ENCODE results near the gene IGSF9. TPM values are rescaled to one million over a fixed set of nuclear protein-coding genes. Genes with fewer than 3 reads are reported as not detected.

The IGSF9 gene
- polyA plus RNA-seq, 1 donor from 2014 or later, result 11.8 TPM

DNA sequence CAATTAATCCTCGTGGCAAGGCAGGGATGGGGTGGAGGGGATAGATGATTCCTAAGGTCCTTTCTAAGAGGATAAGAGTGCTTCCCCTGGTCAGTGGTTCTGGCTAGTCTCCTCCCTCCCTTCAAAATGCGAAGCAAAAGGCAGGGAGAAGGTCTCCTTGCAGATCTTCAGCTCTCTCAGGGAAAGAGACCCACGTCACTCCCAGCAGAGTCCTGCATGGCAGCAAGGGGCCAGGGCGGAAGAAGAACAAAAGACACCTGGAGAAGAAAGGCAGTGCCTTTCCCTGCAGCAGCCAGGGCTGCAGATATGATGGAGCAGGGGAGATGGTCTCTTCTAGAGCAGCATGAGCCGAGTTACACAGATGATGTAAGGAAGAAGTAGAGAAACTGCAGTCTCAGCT is 38.3 kb upstream of the IGSF9 start:
- no peak overlapping the region for H3K4me3 ChIP-seq (ENCODE audit: low read length)
- H3F3A ChIP-seq (ENCODE audit: insufficient read depth, low read length, poor library complexity, severe bottlenecking), result no peaks in the 10 kb centered on the region
- H3K27me3 ChIP-seq (ENCODE audit: insufficient read depth, low read depth, low read length), result no peaks in the 10 kb centered on the region
- H3K4me2 ChIP-seq (ENCODE audit: low read length), result no peak overlapping the region
- H3K9me3 ChIP-seq (ENCODE audit: low read length), result no peaks in the 10 kb centered on the region
- no peak overlapping the region for H2AFZ ChIP-seq (ENCODE audit: low read depth, low read length)
- no peaks in the 10 kb centered on the region for H3K9me2 ChIP-seq (ENCODE audit: insufficient read depth, low read length)
- no peak overlapping the region for H3K27ac ChIP-seq (ENCODE audit: low read length)
- no peaks in the 10 kb centered on the region for H4K20me1 ChIP-seq (ENCODE audit: insufficient read depth)
- H3K36me3 ChIP-seq (ENCODE audit: insufficient read depth, low read length), result no peaks in the 10 kb centered on the region
- TF ChIP-seq POLR2AphosphoS5 (IDR thresholded peaks at IDR 0.05), result no peak
- TF ChIP-seq, protein P1, sequence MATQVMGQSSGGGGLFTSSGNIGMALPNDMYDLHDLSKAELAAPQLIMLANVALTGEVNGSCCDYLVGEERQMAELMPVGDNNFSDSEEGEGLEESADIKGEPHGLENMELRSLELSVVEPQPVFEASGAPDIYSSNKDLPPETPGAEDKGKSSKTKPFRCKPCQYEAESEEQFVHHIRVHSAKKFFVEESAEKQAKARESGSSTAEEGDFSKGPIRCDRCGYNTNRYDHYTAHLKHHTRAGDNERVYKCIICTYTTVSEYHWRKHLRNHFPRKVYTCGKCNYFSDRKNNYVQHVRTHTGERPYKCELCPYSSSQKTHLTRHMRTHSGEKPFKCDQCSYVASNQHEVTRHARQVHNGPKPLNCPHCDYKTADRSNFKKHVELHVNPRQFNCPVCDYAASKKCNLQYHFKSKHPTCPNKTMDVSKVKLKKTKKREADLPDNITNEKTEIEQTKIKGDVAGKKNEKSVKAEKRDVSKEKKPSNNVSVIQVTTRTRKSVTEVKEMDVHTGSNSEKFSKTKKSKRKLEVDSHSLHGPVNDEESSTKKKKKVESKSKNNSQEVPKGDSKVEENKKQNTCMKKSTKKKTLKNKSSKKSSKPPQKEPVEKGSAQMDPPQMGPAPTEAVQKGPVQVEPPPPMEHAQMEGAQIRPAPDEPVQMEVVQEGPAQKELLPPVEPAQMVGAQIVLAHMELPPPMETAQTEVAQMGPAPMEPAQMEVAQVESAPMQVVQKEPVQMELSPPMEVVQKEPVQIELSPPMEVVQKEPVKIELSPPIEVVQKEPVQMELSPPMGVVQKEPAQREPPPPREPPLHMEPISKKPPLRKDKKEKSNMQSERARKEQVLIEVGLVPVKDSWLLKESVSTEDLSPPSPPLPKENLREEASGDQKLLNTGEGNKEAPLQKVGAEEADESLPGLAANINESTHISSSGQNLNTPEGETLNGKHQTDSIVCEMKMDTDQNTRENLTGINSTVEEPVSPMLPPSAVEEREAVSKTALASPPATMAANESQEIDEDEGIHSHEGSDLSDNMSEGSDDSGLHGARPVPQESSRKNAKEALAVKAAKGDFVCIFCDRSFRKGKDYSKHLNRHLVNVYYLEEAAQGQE (IDR thresholded peaks at IDR 0.05; ENCODE audit: borderline replicate concordance), result no peak
- no peak for TF ChIP-seq SMC3 (conservative IDR thresholded peaks at IDR 0.05; ENCODE audit: poor library complexity)
- TF ChIP-seq TAF1 (IDR thresholded peaks at IDR 0.05; ENCODE audit: low read depth), result no peak
- no peak for TF ChIP-seq RAD21 (conservative IDR thresholded peaks at IDR 0.05)
- TF ChIP-seq EZH2 (IDR thresholded peaks at IDR 0.05; ENCODE audit: borderline replicate concordance, insufficient read depth, low read length, poor library complexity, severe bottlenecking), result no peak
- no peak for TF ChIP-seq MXI1 (conservative IDR thresholded peaks at IDR 0.05; ENCODE audit: poor library complexity, severe bottlenecking)
- TF ChIP-seq, protein P2, sequence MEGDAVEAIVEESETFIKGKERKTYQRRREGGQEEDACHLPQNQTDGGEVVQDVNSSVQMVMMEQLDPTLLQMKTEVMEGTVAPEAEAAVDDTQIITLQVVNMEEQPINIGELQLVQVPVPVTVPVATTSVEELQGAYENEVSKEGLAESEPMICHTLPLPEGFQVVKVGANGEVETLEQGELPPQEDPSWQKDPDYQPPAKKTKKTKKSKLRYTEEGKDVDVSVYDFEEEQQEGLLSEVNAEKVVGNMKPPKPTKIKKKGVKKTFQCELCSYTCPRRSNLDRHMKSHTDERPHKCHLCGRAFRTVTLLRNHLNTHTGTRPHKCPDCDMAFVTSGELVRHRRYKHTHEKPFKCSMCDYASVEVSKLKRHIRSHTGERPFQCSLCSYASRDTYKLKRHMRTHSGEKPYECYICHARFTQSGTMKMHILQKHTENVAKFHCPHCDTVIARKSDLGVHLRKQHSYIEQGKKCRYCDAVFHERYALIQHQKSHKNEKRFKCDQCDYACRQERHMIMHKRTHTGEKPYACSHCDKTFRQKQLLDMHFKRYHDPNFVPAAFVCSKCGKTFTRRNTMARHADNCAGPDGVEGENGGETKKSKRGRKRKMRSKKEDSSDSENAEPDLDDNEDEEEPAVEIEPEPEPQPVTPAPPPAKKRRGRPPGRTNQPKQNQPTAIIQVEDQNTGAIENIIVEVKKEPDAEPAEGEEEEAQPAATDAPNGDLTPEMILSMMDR (IDR thresholded peaks at IDR 0.05; ENCODE audit: poor library complexity, severe bottlenecking), result no peak
- no peak for TF ChIP-seq EP300 (conservative IDR thresholded peaks at IDR 0.05; ENCODE audit: poor library complexity, severe bottlenecking)
- H3K79me2 ChIP-seq (replicated peaks; ENCODE audit: insufficient read depth, low read length), result no peaks in the 10 kb centered on the region
- no peak overlapping the region for H3K9ac ChIP-seq (ENCODE audit: low read length)

DNA sequence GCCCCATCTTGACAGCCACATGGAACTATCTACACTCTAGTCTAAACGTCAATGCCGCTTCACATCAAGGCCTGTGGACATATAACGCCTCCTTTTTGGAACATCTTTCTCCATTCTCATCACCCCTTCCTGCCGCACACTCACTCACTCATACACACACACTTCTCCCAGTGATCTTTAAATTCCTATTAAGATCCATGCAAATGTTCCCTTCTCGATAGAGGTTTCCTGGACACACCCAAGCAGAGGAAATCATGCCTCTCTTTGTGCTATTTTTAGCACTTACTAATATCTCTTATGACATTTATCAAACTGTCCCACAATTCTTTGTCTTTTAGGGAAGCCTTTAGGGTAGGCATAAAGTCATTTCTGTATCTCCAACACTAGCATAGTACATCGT is 36.9 kb upstream of the IGSF9 start:
- Histone ChIP-seq H3K4me2 (ENCODE audit: low read length) (no peak overlapping the region), H4K20me1 (ENCODE audit: insufficient read depth) (no peaks in the 10 kb centered on the region), H3K9me2 (ENCODE audit: insufficient read depth, low read length) (no peaks in the 10 kb centered on the region), H3K9me3 (ENCODE audit: low read length) (no peaks in the 10 kb centered on the region), H3K9ac (ENCODE audit: low read length) (no peak overlapping the region), H3K36me3 (ENCODE audit: insufficient read depth, low read length) (no peaks in the 10 kb centered on the region), H3K27me3 (ENCODE audit: insufficient read depth, low read depth, low read length) (no peaks in the 10 kb centered on the region), H3F3A (ENCODE audit: insufficient read depth, low read length, poor library complexity, severe bottlenecking) (no peaks in the 10 kb centered on the region), H3K4me3 (ENCODE audit: low read length) (no peak overlapping the region), H3K79me2 (replicated peaks; ENCODE audit: insufficient read depth, low read length) (no peaks in the 10 kb centered on the region), H2AFZ (ENCODE audit: low read depth, low read length) (no peak overlapping the region), H3K27ac (ENCODE audit: low read length) (no peak overlapping the region)
- TF ChIP-seq POLR2AphosphoS5 (IDR thresholded peaks at IDR 0.05), result no peak
- TF ChIP-seq EZH2 (IDR thresholded peaks at IDR 0.05; ENCODE audit: borderline replicate concordance, insufficient read depth, low read length, poor library complexity, severe bottlenecking), result no peak
- no peak for TF ChIP-seq RAD21 (conservative IDR thresholded peaks at IDR 0.05)
- TF ChIP-seq, protein P1 (IDR thresholded peaks at IDR 0.05; ENCODE audit: borderline replicate concordance), result no peak
- no peak for TF ChIP-seq TAF1 (IDR thresholded peaks at IDR 0.05; ENCODE audit: low read depth)
- no peak for TF ChIP-seq SMC3 (conservative IDR thresholded peaks at IDR 0.05; ENCODE audit: poor library complexity)
- TF ChIP-seq EP300 (conservative IDR thresholded peaks at IDR 0.05; ENCODE audit: poor library complexity, severe bottlenecking), result no peak
- TF ChIP-seq MXI1 (conservative IDR thresholded peaks at IDR 0.05; ENCODE audit: poor library complexity, severe bottlenecking), result no peak
- TF ChIP-seq, protein P2 (IDR thresholded peaks at IDR 0.05; ENCODE audit: poor library complexity, severe bottlenecking), result no peak

All from neural cell (in vitro differentiated cells).